Stimulated activated CD4-positive, alpha-beta T cell treated with anti-CD3 and anti-CD28 coated beads, Interleukin-2, amount 100 ng/mL, for 24 hours (primary cell): ENCODE results near the gene KCNMB1.

Source experiments
- DNase-seq, 2 donors: peaks; one replicate each; pipeline ENCODE4 v3.0.0-alpha.2; 2020

KCNMB1 gene, protein sequence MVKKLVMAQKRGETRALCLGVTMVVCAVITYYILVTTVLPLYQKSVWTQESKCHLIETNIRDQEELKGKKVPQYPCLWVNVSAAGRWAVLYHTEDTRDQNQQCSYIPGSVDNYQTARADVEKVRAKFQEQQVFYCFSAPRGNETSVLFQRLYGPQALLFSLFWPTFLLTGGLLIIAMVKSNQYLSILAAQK

DNA sequence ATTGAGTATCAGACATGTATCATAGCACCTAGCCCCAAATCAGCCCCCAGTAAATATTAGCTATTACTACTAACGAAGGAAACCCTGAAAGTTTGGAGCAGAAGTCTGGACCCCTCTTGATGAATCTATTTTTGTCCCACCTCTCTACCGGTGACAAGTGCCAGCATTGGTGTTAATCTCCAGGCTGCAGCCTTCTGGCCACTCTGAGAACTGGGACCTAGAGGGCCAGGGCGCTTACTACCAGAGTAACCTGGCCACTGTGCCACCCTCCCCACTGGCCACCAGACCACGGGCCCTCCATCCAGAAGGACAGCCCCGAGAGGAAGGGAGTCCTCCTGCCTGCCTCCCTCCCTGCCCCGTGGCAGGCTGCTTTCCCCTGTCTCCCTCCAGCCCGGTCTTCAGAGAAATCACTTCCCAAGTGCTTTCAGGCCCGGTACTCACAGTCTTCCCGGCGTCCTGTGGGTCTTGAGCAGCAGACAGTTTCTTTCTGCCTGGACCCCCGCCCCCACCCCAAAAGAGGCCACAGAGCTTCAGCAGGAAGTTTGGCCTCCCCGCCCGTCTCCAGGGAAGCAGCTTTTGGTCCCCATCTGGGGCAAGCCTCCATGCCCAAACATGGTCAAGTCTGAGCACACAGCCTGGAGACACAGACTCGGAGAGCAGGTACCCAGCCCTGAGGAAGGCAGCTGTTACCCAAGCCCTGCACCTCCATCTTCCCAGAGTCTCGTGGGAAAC is at the start of gene KCNMB1:
TSS of gene KCNMB1 (minus strand) at position 550 of the 732 bp plus-strand sequence. CDS start 3,920 bp downstream, outside the sequence.
- DNase-seq, result no peak

DNA sequence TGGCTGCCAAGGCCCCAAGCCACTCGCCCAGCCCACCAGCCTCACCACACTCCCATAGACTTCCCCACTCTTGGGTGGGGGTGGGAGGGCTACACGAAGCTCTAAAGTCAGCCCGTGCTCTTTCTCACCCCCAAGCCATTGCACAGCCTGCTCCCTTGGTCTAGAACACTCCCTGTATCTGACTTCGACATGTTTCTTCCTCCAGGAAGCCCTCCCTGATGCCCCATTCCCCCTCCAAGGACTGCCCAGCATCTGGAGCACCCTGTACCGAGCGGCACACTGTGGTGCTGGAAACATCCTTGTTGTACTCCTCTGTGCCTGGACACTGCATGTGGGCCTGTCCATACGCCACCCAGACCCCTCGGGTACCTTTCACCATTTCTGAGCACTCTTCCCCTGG is 49.4 kb upstream of the KCNMB1 start:
- DNase-seq, result no peak

DNA sequence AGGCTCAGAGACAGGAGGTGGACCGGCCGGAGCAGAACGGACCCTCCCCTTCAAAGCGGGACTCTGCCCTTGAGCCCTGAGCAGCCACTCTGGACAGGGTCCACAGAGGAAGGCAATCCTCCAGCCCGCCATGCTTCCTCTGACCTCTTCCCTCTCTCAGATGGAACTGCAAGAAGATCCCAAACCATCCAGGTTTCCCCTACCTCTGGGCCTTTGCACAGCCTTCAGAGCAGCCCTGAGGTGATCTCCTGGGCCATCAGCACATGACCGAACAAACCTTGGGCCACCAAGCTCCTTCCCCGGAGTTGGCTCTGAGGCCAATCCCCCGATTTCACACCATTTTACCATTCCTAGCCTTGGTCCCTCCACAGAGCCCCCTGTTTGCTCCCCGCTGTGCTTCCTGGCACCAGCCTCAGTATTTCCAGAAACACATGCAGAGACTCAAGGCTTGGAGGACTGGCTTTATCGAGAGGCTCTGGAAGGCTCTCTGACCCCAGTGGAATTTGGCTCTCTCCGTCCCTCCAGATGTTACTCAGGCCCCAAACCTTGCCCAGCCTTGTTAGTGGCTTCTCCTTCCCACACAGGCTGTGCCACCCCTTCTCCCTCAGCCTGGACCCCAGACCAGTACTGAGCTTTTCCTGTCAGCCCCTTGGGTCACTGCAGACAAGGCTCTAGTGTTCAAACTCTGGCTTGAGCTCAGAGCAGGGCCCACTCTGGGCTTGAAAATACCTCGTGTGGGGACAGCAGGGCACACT is 48.6 kb upstream of the KCNMB1 start:
- DNase-seq, result no peak

DNA sequence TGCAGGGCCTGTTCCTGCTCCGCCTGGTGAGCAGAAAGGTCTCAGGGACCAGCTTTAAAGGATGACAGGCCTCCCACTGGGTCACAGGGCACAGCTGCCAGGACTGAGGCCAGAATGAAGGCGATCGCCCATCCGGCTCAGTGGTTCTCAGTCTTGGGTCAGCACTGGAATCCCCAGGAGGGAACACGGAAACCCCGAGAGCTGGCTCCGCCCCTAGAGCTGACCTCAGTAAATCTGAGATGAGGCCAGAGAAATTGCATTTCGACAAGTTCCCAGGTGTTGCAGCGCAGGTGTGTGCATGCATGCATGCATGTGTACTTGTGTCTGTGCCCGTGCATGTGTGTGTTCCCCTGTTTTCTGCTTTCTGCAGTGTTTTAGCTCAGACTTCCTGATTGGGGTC is 47.2 kb upstream of the KCNMB1 start:
- DNase-seq, result no peak

DNA sequence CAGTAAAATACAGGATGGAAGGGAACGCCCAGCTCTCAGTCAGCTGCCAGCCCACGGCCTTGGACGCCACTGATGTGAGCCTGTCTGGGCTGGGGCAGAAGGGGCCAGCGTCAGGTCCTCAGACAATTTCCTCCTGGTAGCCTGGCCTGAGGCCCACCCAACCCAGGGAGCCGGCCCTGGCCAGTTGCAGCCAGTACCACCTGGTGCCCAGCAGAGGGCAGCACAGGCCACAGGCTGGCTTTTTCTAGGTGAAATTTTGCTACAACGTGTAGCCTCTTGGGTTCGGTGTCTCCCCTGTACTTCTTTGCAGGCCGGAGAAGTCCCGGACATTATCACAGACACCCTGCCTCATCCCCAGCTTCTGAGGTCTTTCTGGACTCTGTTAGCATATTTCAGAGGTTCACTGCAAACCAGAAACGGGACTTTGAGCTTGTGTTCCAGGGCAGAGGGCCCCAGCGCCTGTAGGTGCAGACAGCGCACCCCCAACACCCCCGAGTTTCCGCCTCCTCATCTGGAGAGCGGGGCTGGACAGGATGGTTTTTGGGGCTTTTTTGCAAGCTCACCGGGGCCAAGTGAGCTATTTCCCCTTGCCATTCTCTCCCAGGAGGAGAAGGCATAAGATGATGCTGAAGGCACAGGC is 45.9 kb upstream of the KCNMB1 start:
- peak; percentile 64 to 71 for DNase-seq

DNA sequence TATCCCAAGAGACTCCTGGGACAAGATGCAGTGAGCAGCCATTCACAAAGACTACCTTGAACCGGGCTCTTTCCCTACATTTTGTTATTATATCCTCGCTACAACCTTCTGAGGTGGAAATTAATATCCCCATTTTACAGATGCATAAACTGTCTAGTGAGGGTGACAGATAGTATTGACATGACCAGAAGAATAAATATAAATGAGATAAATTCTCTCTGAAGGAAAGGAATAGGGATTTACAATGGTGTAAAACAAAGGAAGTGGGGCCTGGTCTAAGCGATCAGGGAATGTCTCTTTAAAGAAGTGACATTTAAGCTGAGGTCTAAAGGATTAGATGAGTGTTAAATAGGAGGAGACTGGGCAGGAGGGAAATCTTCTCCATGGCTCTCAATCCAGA is 43.5 kb upstream of the KCNMB1 start:
- DNase-seq, result no peak

DNA sequence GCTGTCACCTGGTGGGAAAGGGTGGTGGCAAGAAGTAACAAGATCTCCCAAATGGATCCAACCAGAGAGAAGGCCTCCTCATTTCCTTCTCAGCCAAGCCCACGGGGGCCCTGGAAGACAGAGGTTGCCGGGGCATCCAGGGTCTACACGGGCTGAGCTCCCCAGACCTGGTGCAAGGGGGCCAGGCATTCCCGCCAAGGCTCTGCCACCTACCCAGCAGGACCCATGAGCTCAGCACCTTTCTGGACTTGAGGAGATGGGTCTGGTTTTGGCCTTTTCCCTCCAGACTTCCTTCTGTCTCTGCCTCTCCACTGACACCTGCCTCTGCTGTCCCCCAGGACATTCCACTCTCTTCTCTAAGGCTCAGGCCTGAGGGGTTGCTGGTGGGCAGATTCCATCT is 42.4 kb upstream of the KCNMB1 start:
- no peak for DNase-seq

DNA sequence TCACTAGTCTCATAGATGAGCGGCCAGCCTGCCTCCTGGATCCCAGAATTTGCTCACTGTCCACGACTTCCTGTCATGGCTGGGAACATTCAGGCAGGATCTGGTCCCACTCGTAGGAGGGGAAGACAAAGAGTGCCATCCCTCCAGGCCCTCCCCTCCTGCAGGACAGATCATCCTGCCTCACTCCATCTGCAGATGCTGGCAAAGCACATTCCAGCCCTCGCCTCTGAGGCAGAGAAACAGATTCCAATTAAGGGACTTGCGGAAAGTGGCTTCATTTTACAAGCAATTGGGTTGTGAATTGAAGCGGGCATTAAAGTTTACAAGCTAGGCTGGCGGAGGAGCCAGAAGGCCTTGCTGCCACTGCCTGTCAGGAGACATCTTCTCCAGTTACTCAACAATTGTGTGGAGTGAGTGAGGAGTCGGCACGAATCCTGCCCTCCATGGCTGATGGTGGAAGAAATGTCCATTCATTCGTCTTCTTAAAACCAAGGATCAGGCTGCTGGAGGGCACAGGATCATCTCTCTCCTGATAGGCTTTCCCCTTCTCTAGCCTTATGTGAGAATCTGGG is 41.8 kb upstream of the KCNMB1 start:
- no peak for DNase-seq

DNA sequence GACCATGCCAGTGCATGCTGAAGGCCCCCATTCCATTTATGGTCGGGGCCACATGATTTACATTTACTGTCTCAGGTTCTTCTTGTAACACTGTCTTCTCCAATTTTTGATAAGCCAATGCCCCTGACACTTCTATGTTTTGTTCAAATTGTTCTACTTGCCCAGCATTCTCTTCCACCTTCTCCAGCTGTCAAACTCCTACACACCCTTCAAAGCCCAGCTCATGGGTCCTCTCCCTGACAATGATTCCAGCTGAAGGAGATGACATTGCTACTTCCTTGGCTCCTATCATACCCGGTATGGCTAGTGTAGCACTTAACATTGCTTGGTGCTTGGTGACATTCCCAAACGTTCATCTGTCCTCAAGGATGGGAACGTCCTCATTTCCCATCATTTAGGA is 41.1 kb upstream of the KCNMB1 start:
- DNase-seq, result no peak

DNA sequence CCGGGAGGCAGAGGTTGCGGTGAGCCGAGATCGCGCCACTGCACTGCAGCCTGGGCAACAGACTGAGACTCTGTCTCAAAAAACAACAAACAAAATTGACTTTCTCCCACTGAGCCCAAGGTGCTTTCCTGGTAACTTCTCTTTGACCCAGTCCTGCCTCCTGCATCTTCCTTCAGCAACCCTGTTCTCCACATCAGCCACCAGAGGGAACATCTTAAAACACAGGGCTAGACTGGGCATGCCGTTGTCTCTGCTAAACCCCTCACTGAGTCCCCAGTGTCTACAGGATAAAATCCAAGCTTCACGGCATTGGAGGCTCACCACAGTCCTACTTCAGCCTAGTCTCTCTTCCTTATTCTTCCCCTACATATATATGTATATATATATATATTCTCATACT is 39.8 kb upstream of the KCNMB1 start:
- DNase-seq, result no peak

DNA sequence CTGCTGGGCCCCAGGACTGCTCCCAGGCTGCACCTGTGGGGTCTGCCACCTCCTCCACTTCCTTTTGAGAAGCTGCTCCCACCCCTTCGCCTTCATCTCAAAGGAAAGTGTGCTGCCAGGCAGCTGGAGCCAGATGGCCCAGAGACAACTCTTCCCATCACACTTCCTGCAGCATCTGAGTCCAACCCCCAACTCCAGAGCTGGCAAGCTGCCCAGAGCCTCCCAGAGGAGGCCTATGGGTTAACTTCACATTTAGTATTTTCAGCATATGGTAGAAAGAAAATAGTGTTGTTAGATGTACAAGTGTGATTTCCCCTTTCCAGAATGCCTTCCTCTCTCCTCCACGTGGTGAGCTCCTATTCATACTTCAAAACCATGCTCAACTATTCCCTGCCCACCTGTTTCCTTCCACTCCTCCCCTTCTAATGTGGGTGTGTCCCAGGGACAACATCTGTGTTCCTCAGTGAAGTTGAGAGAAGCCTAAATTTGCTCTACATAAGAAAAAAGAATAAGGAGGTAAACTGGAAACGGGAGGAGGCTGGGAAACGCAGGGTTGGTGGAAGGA is 38.6 kb upstream of the KCNMB1 start:
- no peak for DNase-seq

DNA sequence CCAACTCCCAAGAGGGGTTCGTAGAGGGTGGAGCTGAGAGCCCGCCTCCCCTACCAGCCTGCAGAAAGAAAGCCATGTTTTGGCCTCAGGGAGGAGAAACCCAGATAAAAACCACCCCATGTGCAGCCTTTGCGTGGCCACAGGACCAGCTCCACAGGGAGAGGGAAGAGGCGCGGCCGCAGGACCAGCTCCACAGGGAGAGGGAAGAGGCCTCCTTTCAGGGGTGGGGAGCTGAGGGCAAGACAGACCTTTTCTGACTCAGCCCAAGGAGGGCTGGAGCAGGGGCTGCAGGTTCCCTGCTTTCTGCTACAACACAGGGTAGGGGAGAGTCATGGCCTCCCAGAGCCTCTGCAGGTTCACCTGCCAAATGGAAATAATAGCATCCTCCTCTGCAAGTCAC is 37.6 kb upstream of the KCNMB1 start:
- DNase-seq, result no peak

DNA sequence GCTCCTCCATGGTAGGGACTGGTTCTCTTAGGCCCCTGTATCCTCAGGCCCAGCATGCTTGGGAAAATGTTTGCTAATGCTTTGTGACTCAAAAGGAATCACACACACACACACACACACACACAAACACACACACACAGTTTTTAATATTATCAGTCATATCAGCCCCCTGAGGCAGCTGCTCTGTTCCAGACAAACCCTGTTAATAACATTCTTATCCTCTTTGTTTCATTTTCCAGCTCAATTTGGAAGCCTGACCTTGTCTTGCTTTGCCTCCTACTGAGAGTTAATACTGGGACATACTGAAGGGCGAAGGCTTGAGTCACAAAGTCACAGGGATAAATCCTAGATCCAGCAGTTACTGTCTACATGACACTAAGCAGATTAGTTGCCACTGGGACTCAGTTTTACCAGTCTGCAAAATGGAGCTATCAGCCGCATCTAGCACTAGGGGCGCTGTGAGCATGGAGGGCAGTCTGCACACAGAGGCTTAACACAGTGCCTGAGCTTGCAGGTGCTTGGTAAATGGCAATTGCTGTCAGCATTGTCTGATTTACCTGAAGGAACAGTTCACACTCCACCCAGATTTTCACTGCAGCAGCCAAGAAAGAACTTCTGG is 37.1 kb upstream of the KCNMB1 start:
- no peak for DNase-seq

DNA sequence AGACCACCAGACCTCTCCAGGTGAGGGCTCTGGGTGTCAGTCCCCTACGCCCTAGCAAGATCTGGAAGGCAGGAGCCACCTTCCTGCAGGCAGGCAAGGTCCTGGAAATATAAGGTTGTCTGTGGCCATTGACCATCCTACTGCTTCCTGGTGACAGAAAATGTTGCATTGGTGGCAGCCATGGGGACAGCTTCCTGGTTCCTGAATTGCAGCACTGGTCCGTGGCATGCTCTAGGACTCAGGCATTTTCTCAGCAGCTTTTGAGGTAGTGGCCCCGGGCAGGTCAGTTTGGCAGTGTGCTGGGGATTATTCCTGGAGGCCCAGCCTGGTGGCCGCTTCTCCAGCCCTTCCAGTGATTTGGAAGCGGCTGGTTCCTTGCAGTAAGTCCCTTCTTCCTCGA is 36.6 kb upstream of the KCNMB1 start:
- DNase-seq, result no peak

DNA sequence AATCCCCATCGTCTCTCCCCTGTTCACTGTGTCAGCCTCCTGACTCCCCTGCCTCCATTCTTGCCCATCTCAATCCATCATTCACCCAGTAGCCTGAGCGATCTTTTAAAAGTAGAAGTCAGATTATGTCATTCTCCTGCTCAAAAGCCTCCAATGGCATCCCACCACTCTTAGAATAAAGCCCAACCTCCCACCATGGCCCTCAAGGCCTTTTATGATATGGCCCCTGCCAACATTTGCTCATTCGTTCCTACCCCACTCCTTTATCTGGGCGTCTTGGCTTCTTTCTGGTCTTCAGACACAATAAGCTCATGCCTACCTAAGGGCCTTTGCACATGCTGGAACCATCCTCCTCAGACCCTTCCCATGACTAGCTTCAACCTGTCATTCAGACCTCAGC is 35.5 kb upstream of the KCNMB1 start:
- no peak for DNase-seq

DNA sequence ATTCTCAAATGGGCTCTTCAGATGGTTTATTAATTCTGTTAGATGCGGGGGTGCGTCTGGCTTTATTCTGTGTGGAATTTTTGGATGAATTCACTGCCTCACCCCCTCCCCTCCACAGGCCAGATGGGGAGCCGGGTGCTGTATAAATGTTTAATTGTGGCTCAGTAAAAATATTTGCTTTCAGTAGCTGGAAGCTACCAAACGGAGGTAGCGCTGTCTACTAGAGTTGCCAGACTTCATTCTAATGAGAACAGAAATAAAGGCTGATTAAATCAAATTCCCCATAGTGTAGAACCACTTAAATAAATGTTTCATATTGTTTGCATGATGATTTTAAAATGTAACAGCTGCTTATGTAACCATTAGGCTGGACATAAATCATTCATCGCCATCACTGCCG is 34.5 kb upstream of the KCNMB1 start:
- no peak for DNase-seq

DNA sequence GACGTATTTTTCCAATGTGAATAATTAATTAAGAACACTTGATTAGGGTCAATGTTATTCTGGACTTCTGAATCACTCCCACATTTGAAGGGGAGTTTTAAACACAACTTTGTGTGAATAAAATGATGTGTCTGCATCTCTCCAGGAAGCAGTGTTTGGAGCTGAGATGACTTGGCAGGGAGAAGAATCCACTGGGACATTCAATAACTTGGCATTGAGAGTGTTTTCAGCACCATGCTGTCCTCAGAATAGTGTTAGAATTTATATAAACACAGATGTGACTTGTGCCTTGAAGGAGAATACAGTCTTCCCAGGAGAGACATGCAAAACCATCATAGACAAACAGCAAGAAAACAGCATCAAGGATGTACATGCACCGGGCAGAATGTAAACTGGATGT is 32.7 kb upstream of the KCNMB1 start:
- no peak for DNase-seq

DNA sequence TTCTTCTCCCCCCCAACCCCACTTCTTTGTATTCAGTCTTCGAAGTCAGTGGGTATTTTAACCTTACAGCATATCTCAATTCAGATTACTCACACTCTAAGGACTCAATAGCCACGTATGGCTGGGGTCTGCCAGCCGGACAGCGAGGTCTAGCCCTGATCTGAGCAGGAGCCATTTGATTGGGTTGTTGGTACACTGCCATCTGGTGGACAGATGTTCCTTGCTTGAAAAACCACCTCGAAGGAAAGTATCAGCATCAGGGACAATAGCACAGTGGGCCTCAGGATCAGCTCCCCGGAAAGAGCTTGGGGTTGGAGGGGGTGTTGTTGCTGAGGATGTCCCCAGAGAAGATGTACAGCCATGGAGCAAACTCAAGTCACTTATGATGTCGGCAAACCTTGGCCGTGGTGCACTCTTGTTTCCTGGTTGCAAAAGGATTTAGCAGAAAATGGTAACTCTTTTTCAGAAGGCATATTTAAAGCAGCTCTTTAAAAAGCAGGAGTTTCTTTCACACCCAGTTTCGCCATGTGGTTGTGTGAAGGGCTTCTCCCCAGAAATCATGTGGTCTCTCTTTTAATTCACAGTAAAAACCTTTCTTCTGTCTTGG is 31.7 kb upstream of the KCNMB1 start:
- DNase-seq, result peak; percentile 40 to 62

DNA sequence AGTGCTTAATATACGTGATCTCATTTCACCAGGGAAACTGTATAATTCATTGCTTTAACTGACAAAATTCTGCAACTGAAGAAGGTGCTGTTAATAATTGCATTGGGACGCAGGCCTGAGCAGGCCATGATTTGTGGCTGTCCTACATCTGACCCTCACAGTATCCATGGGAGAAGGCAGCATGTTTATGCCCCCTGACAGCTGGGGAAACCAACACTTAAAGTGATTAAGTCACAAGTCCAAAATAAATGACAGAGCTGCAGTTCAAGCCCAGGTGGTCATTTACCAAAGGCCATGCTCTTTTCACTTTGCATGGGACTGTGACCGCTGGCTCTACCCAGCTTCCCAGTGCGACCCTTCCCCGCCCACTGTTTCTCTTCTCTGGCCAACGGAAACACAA is 30.5 kb upstream of the KCNMB1 start:
- DNase-seq, result no peak

DNA sequence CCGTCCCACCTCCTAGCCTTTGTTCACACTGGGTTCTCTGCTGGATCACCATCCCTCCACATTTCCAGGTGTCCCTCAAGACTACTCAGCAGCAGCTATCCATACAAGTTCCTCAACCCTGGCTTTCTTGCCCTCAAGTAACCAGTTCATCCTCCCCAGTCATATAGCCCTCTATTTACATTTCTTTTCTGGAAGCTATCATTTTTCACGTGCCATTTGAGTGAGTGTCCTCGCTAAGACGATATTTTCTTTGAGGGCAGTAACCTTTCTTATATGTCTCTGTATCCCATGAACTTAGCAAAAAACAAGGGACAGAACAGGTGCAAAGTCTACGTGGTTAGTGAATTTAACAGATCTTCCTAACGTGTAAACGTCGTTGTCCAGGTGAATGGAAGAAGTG is 29.6 kb upstream of the KCNMB1 start:
- DNase-seq, result no peak

DNA sequence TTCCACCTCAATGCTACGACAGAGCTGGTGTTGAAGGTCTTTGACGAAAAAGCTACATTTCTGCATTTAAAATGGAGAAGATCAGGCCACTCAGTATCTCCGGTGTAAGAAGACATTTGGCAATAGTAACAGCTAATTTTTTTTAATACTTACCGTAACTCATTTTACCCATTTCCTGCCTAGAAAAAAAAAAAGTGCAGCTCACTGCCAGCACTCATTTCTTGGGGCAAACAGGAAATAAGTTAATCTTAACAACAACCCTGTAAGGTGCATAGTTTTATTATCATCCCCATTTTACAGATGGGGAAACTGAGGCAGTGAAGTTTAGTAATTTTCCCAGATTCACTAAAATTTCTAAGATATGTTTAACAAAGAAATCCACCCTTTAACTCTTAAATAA is 27.4 kb upstream of the KCNMB1 start:
- DNase-seq, result no peak

DNA sequence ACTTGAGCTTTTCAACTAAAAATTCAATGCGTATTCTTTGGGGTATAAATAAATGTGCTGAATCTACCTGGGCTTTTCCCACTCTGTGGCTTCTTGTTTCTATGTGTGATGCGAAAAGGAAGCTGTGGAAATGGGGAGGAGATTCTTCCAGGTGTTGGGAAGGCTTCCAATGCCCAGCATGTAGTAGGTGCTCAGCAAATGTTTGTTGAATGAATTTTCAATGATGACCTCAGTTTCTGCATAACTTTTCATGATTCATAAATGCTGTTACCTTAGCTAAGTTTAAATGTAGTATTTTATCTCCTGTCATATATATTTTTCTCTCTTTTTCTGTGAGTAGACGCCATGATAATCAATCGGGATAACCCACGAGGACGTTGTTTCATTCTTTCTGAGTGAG is 25.6 kb upstream of the KCNMB1 start:
- DNase-seq, result no peak
